ENCODE measurements around the gene TOMM40.
A peak's percentile ranks its signal among the peaks of the same experiment; 100 is the strongest.
"Not testable (repeated sequence)": the region's sequence is repeated elsewhere in the genome, so short reads cannot be mapped to it uniquely, and the experiment has no call there.

TOMM40 gene

DNA sequence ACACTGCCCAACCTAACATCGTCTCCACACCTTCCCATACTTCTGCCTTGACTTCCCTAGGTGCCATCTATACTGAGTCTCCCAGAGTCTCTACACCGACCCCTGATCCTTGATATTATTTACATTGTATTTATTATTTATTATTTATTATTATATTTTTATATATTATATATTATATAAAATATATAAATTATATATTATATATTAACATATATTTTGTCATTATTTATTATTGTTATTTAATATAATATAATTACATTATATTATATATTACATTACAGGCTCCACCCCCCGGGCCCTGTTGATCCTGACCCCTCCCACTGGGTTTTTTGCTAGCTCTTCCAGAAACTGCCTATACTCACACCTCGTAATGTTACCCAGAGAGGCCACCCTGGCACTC lies 18.4 kb upstream of the TOMM40 start:
- no peak for DNase-seq

DNA sequence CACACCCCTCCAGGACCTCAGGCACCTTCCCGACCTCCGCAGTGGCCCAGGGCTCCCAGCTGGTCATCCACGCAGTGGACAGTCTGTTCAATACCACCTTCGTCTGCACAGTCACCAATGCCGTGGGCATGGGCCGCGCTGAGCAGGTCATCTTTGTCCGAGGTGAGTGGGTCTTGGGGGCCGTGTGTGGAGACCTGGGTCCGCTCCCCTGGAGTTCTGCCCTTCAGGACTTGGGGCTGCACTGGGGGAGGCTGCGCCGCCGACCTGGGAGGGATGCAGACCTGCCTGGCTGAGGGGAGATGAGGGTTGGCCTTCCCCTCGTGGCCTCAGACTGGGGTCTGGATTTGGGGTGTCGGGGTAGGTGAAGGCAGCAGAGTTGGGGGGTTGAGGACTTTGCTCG lies 16.7 kb upstream of the TOMM40 start:
- DNase-seq = no peak

DNA sequence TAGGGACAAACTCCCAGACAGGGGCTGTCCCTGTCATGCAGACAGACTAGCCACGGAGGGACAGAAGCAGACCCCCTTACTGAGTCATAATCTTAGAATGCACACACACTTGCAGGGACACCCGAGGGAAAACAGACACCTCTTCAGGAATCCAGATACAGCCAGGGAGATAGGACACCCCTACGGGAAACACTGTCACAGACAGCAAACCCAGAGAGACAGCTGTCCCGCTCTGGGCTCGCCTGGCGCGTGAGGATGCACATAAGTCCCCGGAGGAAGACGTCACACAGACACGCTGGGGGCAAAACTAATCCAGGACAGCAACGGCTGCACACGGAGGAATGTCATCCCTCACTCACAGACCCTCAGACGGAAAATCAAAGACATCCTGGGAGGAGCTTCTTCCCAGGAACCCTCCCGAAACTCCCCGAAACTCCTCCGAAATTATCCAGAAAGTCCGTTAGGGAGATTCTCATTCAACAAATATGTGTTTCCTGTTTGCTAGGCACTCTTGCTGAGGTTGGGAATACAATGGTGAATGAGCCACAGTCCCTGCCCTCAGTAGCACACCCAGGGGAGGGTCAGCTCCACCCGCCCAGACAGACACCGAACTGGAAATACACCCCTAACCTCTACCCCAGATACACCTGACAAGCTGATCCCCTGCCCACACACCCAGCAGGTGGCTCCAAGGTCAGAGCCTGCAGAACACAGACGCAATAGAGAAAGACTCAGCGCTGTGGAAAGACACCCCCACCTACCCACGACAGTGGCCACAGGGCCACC lies 15.2 kb upstream of the TOMM40 start:
- DNase-seq = no peak

DNA sequence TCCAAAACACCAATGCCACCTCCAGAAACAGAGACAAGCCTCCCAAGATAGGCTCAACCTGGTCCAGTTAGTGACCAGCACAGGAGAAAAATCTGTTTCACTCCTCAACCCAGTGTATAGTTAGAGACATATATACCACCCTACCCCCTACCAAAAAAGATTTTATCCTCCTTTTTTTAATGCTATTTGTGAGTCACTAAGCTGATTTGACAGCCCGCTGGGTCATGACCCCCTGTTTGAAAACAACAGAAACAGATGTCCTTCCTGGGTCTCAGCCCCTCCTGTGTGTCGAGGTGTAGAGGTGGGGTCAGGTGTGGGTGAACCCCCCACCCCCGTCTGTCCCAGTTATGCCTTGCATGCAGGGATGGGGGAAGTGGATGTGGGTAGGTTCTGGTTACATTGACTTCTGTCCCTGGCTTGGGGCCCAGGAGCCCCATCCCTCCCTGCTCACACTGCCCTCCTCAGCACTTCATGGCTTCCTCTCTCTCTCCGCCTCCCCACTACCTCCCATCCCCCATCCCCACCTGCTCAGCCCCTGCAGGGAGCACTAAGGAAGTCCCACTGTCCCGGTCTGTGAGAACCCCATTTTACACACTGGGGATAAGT lies 14.0 kb upstream of the TOMM40 start:
- DNase-seq = no peak

DNA sequence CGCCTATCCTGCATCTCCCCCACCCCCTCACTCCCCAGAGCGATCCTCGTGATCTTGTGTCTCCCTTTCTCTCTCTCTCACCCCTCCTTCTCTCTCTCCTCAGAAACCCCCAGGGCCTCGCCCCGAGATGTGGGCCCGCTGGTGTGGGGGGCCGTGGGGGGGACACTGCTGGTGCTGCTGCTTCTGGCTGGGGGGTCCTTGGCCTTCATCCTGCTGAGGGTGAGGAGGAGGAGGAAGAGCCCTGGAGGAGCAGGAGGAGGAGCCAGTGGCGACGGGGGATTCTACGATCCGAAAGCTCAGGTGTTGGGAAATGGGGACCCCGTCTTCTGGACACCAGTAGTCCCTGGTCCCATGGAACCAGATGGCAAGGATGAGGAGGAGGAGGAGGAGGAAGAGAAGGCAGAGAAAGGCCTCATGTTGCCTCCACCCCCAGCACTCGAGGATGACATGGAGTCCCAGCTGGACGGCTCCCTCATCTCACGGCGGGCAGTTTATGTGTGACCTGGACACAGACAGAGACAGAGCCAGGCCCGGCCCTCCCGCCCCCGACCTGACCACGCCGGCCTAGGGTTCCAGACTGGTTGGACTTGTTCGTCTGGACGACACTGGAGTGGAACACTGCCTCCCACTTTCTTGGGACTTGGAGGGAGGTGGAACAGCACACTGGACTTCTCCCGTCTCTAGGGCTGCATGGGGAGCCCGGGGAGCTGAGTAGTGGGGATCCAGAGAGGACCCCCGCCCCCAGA lies 12.8 kb upstream of the TOMM40 start:
- no peak for DNase-seq

DNA sequence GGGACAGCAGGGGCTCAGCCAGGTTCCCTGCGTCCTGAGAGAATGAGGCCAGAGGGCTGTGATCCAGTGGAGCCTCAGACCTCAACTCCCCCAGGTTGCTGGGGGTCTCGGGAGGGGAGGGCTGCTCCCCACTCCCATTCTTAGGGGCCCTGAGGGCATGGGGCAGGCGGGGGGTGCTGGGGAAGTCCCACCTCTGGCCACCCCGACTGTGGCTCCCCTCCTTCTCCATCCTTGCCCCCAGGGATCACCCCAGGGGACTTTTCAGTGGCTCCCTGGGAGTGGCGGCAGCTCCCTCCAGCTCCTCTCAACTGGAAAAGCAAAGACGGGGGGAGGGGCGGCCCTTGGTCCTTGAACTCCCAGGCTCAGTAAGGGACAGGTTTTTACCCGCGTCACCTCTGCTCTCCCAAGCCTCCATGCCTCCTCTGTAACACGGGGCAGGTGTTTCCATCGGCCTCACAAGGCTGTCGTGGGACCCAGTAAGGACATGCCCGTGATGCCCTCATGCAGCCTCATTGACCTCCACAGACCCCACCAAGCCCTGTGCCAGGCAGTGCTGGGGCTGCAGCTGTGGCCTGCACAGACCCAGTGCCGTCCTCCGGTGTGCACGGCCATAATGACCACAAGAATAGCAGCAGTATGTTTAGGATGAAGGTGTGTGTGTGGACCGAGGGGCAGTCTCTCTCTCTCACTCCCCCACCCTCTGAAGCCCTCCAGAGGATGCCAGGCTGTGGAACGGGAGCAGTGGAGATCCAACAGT lies 11.6 kb upstream of the TOMM40 start:
- DNase-seq = no peak

DNA sequence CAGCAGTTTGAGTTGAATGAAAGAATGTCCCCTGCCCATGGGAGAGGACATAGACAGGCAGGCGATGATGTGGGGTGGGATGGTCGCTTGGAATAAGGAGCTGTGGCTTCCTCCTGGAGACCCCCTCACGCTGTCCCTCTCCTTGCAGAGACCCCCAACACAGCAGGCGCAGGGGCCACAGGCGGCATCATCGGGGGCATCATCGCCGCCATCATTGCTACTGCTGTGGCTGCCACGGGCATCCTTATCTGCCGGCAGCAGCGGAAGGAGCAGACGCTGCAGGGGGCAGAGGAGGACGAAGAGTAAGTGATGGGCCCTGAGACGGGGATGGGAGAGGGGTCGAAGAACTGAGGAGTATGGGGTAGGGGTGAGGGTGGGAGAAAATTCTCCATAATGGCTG lies 9.0 kb upstream of the TOMM40 start:
- no peak for DNase-seq

DNA sequence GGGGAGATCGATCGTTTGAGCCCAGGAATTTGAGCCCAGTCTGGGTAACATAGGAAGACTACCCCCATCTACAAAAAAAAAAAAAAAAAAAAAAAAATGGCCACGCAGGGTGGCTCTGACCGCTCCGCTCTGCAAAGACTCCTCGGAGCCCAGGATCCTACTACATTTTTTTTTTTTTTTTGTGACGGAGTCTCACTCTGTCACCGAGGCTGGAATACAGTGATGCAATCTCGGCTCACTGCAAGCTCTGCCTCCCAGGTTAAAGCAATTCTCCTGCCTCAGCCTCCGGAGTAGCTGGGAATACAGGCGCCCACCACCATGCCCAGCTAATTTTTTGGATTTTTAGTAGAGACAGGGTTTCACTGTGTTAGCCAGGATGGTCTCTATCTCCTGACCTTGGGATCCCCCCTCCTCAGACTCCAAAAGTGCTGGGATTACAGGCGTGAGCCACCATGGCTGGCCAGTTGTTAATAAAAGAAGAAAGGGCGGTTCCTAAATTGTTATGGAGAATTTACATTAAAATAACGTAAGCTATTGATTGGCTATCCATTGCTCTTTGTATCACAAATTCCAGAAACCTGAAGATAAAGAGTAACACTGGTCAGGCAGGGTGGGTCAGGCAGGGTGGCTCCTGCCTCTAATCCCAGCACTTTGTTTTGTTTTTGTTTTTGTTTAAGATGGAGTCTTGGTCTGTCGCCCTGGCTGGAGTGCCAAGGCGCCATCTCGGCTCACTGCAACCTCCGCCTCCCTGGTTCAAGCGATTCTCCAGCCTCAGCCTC lies 8.2 kb upstream of the TOMM40 start:
- not testable (repeated sequence) for DNase-seq

DNA sequence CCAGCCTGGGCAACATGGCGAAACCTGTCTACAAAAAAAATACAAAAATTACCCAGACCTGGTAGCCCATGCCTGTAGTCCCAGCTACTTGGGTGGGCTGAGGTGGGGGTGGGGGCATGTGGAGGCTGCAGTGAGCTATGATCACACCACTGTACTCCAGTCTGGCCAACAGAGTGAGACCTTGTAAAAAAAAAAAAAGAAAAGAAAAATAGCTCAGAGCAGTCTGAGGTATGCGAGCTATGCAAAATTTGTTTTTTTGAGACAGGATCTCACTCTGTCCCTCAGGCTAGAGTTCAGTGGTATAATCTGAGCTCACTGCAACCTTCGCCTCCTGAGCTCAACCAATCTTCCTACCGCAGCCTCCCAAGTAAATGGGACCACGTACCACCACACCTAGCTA lies 7.1 kb upstream of the TOMM40 start:
- DNase-seq = no peak

DNA sequence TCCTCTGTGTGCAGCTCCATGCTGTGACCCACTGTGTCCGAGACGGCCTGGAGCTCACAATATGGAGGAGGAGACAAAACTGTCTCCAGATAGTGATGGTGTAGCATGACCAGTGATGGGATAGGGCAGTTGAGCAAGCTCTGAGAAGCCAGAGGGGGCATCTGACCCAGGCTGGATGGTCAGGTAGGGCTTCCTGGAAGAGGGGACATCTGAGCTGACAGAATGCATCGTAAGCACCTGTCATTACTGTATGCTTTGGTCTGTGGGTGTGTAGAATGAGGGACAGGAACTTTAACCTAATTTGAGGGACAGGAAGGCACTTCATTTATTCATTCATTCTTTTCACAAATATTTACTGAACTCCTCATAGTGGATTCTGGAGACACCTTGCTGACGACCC lies 6.5 kb upstream of the TOMM40 start:
- DNase-seq = no peak

DNA sequence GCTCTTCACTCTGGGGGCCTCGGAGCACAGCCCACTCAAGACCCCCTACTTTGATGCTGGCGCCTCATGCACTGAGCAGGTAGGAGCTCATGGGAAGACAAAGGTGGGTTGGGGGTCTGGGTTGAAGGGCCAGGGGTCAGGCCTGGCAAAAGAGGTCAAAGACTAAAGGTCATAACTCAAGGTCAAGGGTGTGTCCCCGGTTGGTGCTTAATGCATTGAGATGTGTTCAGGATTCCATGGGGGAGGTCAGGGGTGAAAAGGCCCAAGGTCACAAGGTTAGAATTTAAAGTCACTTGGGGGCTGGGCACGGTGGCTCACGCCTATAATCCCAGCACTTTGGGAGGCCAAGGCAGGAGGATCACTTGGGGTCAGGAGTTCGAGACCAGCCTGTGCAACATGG lies 4.9 kb upstream of the TOMM40 start:
- no peak for DNase-seq

DNA sequence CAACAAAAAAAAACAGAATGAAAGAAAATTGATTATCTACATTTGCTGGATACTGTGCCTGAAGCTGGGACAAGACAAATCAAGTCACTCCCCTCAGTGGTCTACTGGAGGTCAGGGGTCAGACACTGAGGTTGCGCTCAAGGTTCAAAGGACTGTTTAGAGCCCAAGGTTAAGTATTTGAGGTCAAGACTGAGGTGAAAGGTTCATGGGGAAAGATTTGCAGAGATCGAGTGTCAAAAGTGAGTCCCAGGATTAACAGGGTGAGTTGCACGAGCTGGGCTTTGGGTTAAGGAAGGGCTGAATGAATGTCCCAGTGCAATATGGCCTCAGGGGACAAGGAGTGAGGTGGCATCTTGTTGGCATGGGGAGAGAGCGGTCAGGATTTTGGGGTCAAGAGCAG lies 3.4 kb upstream of the TOMM40 start:
- DNase-seq = no peak

DNA sequence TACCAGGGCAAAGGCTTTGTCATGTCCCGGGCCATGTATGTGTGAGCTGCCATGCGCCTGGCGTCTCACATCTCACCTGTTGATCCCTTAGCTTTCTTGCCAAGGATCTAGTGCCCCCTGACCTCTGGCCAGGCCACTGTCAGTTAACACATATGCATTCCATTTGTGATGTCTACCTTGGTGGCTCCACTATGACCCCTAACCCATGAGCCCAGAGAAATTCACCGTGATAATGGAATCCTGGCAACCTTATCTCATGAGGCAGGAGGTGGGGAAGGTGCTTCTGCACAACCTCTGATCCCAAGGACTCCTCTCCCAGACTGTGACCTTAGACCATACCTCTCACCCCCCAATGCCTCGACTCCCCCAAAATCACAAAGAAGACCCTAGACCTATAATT lies 2.7 kb upstream of the TOMM40 start:
- not testable (repeated sequence) for DNase-seq

DNA sequence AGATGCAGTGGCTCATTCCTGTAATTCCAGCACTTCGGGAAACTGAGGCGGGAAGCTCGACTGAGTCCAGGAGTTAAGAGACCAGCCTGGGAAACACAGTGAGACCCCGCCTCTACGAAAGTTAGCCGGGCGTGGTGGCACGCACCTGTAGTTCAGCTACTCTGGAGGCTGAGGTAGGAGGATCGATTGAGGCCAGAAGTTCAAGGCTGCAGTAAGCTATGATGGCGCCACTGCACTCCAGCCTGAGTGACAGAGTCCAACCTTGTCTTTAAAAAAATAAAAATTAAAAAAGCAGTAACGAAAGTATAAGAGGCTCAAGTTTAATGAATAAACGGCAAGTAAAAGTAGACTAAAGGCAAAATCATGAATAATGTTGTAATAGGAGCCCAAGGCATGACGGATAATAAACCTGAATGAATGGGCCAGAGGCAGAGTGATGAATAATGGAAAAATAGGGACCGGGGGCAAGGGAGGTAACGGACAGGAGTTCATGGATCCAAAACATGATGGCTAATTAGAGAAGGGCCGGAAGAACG lies 1.2 kb upstream of the TOMM40 start:
- no peak for DNase-seq

DNA sequence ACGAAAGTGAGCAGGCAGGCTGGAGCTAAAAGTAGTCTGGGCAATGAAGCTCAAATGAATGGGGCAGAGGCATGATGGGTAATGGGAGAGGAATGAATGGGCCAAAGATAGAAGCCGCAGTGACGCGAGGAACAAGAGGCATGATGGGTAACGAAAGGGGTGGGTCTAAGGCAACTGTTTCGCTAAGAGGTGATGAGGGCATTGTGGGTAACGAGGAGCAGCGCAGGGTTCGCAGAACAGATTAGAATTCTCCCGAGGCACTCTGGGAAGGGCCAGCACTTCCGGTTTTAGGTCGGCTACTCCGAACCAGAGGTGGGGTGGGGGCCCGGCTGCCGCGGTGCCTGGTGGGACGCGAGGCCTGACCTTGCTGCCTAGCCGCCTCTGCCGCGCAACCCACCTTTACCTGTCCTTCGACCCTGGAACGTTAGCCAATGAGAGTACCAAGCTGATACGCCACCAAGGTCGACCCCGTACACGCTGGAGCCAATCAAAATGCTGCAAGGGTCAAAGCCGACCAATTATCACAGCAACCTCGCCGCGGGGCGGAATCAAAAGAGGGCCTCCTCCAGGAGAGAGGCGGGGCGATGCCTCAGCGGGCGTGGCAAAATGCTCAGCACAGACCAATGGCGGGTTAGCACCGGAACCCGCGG lies 563 bp upstream of the TOMM40 start:
- DNase-seq = peak; percentile 100

DNA sequence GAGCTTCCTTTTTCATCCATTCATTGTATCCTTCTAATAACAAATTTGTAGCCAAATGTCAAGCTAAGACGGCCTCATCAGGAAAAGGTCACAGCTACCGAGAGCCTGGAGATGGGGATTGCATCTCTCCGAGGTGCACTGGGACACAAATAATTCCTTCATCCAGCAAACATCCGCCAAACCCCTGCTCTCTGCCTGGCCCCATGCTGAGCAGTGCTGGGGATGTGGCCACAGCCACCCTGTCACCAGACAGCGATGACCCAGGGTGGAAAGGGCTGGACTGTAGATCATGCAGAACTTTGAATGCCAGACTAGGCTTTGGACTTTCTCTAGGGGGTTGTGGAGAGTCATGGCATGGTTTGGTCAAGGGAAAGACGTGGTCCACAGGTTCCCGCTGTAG lies 1.9 kb downstream of the TOMM40 start:
- no peak for DNase-seq

DNA sequence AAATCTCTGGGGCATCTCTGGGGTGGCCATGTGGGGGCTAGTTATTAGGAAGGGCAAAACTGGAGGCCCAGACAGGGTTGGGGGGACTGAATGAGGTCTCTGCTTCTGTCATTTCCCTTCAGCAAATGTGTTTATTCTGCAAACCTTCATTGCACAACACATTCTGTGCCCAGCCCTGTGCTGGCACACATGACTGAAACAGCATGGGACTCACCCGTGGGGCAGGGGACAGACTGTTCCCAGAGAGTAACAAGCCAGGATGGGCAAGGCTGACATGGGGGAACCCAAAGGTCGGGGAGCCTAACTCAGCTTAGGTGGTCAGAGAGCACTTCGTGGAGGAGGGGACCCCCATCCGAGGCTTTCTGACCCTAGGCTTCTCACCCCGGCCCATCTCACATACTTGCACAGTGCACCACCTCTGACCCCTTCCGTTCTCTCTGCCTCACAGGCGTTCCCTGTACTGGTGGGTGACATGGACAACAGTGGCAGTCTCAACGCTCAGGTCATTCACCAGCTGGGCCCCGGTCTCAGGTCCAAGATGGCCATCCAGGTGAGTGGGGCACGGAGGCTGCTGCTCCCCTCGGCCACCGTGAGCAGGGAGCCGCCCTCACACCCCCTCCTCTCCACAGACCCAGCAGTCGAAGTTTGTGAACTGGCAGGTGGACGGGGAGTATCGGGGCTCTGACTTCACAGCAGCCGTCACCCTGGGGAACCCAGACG lies 2.4 kb downstream of the TOMM40 start:
- DNase-seq = no peak

DNA sequence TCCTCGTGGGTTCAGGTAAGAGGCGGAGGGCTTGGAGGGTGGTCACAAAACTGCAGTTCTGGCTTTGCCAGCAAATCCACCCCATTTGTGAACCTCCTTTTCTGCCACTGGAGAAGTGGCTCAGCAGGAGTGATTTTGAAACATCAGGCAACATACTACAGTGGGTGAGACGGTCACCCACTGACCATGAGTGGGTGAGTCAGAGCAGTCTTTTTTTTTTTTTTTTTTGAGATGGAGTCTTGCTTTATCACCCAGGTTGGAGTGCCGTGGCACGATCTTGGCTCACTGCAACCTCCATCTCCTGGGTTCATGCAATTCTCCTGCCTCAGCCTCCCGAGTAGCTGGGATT lies 3.0 kb downstream of the TOMM40 start:
- no peak for DNase-seq

DNA sequence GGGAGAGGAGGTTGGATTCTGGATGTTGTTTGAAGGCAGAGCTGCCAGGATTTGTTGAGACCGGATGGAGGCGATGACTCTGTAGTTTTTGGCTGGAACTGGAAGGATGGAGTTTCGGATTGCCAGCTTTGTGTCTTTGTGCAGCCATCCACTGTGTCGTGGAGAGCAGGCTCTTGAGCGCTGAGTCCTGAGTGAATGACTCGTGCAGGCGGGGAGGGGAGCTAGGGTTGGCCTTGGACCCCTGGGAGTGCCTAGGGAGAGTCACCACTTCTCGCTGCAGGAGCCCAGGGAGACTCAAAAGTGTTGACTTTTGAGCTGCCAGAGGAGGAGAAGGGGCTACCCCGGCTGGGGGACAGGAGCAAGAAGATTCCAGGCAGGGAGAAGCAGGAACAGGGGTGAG lies 3.9 kb downstream of the TOMM40 start:
- DNase-seq = no peak

DNA sequence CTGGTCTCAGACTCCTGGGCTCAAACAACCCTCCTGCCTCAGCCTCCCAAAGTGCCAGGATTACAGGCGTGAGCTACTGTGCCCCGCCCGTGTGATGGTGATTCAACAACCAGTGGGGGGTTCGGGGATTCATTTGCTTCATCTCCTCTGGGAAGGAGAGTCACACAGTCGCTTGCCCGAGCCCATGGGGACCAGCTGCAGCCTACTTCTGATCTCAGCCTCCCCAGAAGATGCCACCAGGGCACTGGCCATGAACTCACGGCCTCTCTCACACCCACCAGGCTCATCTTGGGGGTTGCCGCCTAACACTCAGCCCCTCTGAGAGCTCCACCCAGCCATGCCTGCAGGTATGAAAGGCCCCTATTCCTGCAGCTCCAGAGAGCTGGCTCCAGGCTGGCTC lies 6.8 kb downstream of the TOMM40 start:
- DNase-seq = no peak
